AG10803 (cell line): ENCODE measurements around the gene HELZ.

Experiments used
- DNase-seq: peaks from one replicate; pipeline ENCODE4 v3.0.0; 2010; ENCODE audit warnings: low read depth
- H3K4me3 ChIP-seq: 2 replicates; pipeline ENCODE4 v1.5.1; 2011; ENCODE audit warnings: mild to moderate bottlenecking, low read length, control low read depth
- TF ChIP-seq, protein P1 (sequence below): conservative IDR thresholded peaks from 2 replicates; pipeline ENCODE4 v1.5.1; 2011; ENCODE audit warnings: mild to moderate bottlenecking, low read length, control low read depth, inconsistent platforms

HELZ gene

GRCh38 chr17:67067571-67068482 lies 177.2 kb downstream of the HELZ start:
- no peak overlapping the region for H3K4me3 ChIP-seq
- TF ChIP-seq, protein P1, sequence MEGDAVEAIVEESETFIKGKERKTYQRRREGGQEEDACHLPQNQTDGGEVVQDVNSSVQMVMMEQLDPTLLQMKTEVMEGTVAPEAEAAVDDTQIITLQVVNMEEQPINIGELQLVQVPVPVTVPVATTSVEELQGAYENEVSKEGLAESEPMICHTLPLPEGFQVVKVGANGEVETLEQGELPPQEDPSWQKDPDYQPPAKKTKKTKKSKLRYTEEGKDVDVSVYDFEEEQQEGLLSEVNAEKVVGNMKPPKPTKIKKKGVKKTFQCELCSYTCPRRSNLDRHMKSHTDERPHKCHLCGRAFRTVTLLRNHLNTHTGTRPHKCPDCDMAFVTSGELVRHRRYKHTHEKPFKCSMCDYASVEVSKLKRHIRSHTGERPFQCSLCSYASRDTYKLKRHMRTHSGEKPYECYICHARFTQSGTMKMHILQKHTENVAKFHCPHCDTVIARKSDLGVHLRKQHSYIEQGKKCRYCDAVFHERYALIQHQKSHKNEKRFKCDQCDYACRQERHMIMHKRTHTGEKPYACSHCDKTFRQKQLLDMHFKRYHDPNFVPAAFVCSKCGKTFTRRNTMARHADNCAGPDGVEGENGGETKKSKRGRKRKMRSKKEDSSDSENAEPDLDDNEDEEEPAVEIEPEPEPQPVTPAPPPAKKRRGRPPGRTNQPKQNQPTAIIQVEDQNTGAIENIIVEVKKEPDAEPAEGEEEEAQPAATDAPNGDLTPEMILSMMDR: no peak
- DNase-seq: no peak

- TF ChIP-seq, protein P1: no peak
- DNase-seq: no peak
- H3K4me3 ChIP-seq: no peak overlapping the region
Measured at GRCh38 chr17:67066717-67067116, 178.3 kb downstream of the HELZ start.

GRCh38 chr17:67063141-67063540 lies 181.9 kb downstream of the HELZ start:
- TF ChIP-seq, protein P1: no peak
- no peak overlapping the region for H3K4me3 ChIP-seq
- DNase-seq: no peak

DNA sequence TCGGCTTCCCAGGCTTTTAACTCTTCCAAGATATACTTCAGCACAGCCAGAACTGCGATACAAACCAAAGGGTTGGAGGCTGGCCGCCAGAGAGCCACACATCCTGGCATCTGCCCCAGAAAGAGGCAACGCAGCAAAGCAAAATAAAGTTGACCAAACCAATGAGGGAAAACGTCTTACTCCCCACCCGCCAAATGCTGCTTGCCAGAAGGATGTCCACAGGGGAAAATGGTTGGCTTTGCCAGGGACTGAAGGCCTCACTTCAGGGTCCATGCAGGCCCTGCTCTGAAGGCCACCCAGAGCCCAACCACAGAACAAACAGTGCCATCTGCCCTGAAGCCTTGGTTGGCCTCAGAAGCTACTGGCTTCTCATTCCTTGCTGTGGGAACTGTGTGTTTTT lies 185.6 kb downstream of the HELZ start:
- H3K4me3 ChIP-seq: no peak overlapping the region
- DNase-seq: no peak
- TF ChIP-seq, protein P1: no peak

- TF ChIP-seq, protein P1: no peak
- DNase-seq: no peak
- H3K4me3 ChIP-seq: no peak overlapping the region
Measured at GRCh38 chr17:67058036-67058435, 187.0 kb downstream of the HELZ start.

DNA sequence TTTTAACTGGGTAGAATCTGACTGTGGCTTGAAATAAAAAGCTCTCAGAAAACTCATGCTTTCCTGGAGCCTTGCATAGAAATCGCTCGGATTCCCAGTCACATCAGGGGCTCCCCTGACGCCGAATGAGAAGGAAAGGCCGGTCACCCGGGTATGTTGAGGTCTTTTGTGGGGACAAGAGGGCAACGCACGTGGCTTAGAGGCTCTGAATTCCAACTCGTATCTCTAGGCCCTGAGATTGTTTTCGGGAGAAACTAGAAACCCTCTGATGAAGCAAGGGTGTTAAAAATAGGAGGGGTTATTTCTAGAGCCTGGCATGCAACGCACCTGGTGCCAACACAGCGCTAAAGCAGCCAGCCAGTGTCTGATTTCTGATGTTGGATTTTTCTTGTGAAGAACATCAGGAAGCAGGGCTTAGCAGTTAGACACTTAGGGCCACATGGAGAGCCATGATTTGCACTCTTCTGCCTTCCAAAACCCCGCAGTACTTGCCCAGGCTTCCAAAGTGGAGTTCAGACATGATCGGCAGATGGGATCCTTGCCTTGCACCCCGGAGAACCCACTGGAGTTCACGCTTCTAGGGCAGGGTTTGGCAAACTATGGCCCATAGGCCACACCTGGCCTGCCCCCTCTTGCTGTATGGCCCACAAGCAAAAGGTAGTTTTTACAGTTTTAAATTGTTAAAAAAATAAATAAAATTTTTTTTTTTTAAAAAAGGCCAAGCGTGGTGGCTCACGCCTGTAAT lies 188.1 kb downstream of the HELZ start:
- H3K4me3 ChIP-seq: no peak overlapping the region
- DNase-seq: no peak
- TF ChIP-seq, protein P1: no peak
